ENCODE data around the gene STAG3.
A peak's percentile ranks its signal among the peaks of the same experiment; 100 is the strongest.

STAG3 gene

GRCh38 chr7:100160067-100160466 lies 17.7 kb upstream of the STAG3 start:
- Mint-ChIP-seq H3K9me3 (no peaks in the 10 kb centered on the region), H3K27me3 (no peaks in the 10 kb centered on the region), H3K4me1 (ENCODE audit: low read depth) (peaks cover 51% of the 10 kb centered on the region), H3K4me3 (no peak overlapping the region), H3K27ac (no peak overlapping the region), H3K36me3 (ENCODE audit: low read depth) (peaks cover 21% of the 10 kb centered on the region)

GRCh38 chr7:100163006-100163531 lies 14.6 kb upstream of the STAG3 start:
- no peak overlapping the region for H3K4me3 Mint-ChIP-seq
- peaks cover 49% of the 10 kb centered on the region for H3K4me1 Mint-ChIP-seq (ENCODE audit: low read depth)
- H3K27me3 Mint-ChIP-seq = peaks cover 7% of the 10 kb centered on the region
- H3K27ac Mint-ChIP-seq = peak overlapping the region; percentile 65
- H3K36me3 Mint-ChIP-seq (ENCODE audit: low read depth) = no peaks in the 10 kb centered on the region
- H3K9me3 Mint-ChIP-seq = no peaks in the 10 kb centered on the region

- H3K9me3 Mint-ChIP-seq = no peaks in the 10 kb centered on the region
- H3K4me1 Mint-ChIP-seq (ENCODE audit: low read depth) = peaks cover 54% of the 10 kb centered on the region
- peaks cover 14% of the 10 kb centered on the region for H3K27me3 Mint-ChIP-seq
- no peak overlapping the region for H3K27ac Mint-ChIP-seq
- H3K36me3 Mint-ChIP-seq (ENCODE audit: low read depth) = no peaks in the 10 kb centered on the region
- no peak overlapping the region for H3K4me3 Mint-ChIP-seq
Observed at GRCh38 chr7:100163871-100164270, 13.8 kb upstream of the STAG3 start.

- no peaks in the 10 kb centered on the region for H3K36me3 Mint-ChIP-seq (ENCODE audit: low read depth)
- peak overlapping the region; percentile 55 for H3K4me3 Mint-ChIP-seq
- H3K27me3 Mint-ChIP-seq = peaks cover 21% of the 10 kb centered on the region
- H3K27ac Mint-ChIP-seq = peak overlapping the region; percentile 77
- peaks cover 69% of the 10 kb centered on the region for H3K4me1 Mint-ChIP-seq (ENCODE audit: low read depth)
- H3K9me3 Mint-ChIP-seq = no peaks in the 10 kb centered on the region
Observed at GRCh38 chr7:100166317-100166940, 11.3 kb upstream of the STAG3 start.

- peaks cover 73% of the 10 kb centered on the region for H3K4me1 Mint-ChIP-seq (ENCODE audit: low read depth)
- peak overlapping the region; percentile 74 for H3K4me3 Mint-ChIP-seq
- H3K27ac Mint-ChIP-seq = peak overlapping the region; percentile 77
- peaks cover 21% of the 10 kb centered on the region for H3K27me3 Mint-ChIP-seq
- no peaks in the 10 kb centered on the region for H3K9me3 Mint-ChIP-seq
- H3K36me3 Mint-ChIP-seq (ENCODE audit: low read depth) = no peaks in the 10 kb centered on the region
Observed at GRCh38 chr7:100166970-100167911, 10.5 kb upstream of the STAG3 start.

- Mint-ChIP-seq H3K27ac (no peak overlapping the region), H3K9me3 (no peaks in the 10 kb centered on the region), H3K4me3 (peak overlapping the region; percentile 74), H3K4me1 (ENCODE audit: low read depth) (peaks cover 70% of the 10 kb centered on the region), H3K27me3 (peaks cover 21% of the 10 kb centered on the region), H3K36me3 (ENCODE audit: low read depth) (no peaks in the 10 kb centered on the region)
Observed at GRCh38 chr7:100167912-100168323, 9.8 kb upstream of the STAG3 start.

GRCh38 chr7:100169147-100169850 lies 8.4 kb upstream of the STAG3 start:
- Mint-ChIP-seq H3K4me1 (ENCODE audit: low read depth) (peaks cover 56% of the 10 kb centered on the region), H3K9me3 (no peaks in the 10 kb centered on the region), H3K27ac (no peak overlapping the region), H3K4me3 (peak overlapping the region; percentile 74), H3K36me3 (ENCODE audit: low read depth) (no peaks in the 10 kb centered on the region), H3K27me3 (peaks cover 21% of the 10 kb centered on the region)

GRCh38 chr7:100170101-100170897 lies 7.4 kb upstream of the STAG3 start:
- Mint-ChIP-seq H3K4me1 (ENCODE audit: low read depth) (peaks cover 56% of the 10 kb centered on the region), H3K9me3 (no peaks in the 10 kb centered on the region), H3K4me3 (peak overlapping the region; percentile 71), H3K36me3 (ENCODE audit: low read depth) (no peaks in the 10 kb centered on the region), H3K27me3 (peaks cover 21% of the 10 kb centered on the region), H3K27ac (peak overlapping the region; percentile 63)

GRCh38 chr7:100171087-100171681 lies 6.5 kb upstream of the STAG3 start:
- H3K4me1 Mint-ChIP-seq (ENCODE audit: low read depth) = peaks cover 52% of the 10 kb centered on the region

GRCh38 chr7:100171840-100172239 lies 5.9 kb upstream of the STAG3 start:
- Mint-ChIP-seq H3K36me3 (ENCODE audit: low read depth) (no peaks in the 10 kb centered on the region), H3K27ac (no peak overlapping the region), H3K4me3 (peak overlapping the region; percentile 30), H3K27me3 (peaks cover 21% of the 10 kb centered on the region), H3K9me3 (no peaks in the 10 kb centered on the region), H3K4me1 (ENCODE audit: low read depth) (peaks cover 52% of the 10 kb centered on the region)

More at GRCh38 chr7:100171087-100171681, 6.5 kb upstream of the STAG3 start:
- Mint-ChIP-seq H3K27ac (no peak overlapping the region), H3K36me3 (ENCODE audit: low read depth) (no peaks in the 10 kb centered on the region), H3K9me3 (no peaks in the 10 kb centered on the region), H3K4me3 (peak overlapping the region; percentile 71), H3K27me3 (peaks cover 21% of the 10 kb centered on the region)

GRCh38 chr7:100173806-100174495 lies 3.8 kb upstream of the STAG3 start:
- no peak overlapping the region for H3K4me3 Mint-ChIP-seq
- no peak overlapping the region for H3K27ac Mint-ChIP-seq
- H3K9me3 Mint-ChIP-seq = no peaks in the 10 kb centered on the region
- peaks cover 40% of the 10 kb centered on the region for H3K4me1 Mint-ChIP-seq (ENCODE audit: low read depth)
- H3K27me3 Mint-ChIP-seq = peaks cover 8% of the 10 kb centered on the region
- no peaks in the 10 kb centered on the region for H3K36me3 Mint-ChIP-seq (ENCODE audit: low read depth)

- Mint-ChIP-seq H3K9me3 (no peaks in the 10 kb centered on the region), H3K36me3 (ENCODE audit: low read depth) (no peaks in the 10 kb centered on the region), H3K4me3 (no peak overlapping the region), H3K27ac (no peak overlapping the region), H3K4me1 (ENCODE audit: low read depth) (peaks cover 37% of the 10 kb centered on the region), H3K27me3 (peaks cover 8% of the 10 kb centered on the region)
Observed at GRCh38 chr7:100174582-100174981, 3.1 kb upstream of the STAG3 start.

GRCh38 chr7:100175296-100175935 lies 2.3 kb upstream of the STAG3 start:
- peak overlapping the region; percentile 6 for H3K4me3 Mint-ChIP-seq
- H3K27me3 Mint-ChIP-seq = peaks cover 5% of the 10 kb centered on the region
- H3K27ac Mint-ChIP-seq = no peak overlapping the region
- H3K9me3 Mint-ChIP-seq = no peaks in the 10 kb centered on the region
- no peaks in the 10 kb centered on the region for H3K36me3 Mint-ChIP-seq (ENCODE audit: low read depth)
- H3K4me1 Mint-ChIP-seq (ENCODE audit: low read depth) = peaks cover 35% of the 10 kb centered on the region
